Peyer's patch (tissue), 4 donors: ENCODE measurements around the gene NDUFV3. TPM values are rescaled to one million over a fixed set of nuclear protein-coding genes. Genes with fewer than 3 reads are reported as not detected.

Experiments
- DNase-seq, 3 donors: peaks; one replicate each; pipeline ENCODE4 v3.0.0-alpha.2; 2017 to 2019
- H3K27ac ChIP-seq, 4 donors: fragments of 200-600 bp; sonication (generic); one replicate each; pipeline ENCODE4 v1.5.1; 2016 to 2019
- H3K27me3 ChIP-seq, 2 donors: fragments of 200-600 bp; sonication (generic); one replicate each; pipeline ENCODE4 v1.5.1; 2019
- H3K36me3 ChIP-seq, 3 donors: fragments of 200-600 bp; sonication (generic); one replicate each; pipeline ENCODE4 v1.5.1; 2016 to 2019
- H3K4me1 ChIP-seq, 4 donors: fragments of 200-600 bp; sonication (generic); one replicate each; pipeline ENCODE4 v1.5.1; 2016 to 2019
- H3K4me3 ChIP-seq, 4 donors: fragments of 200-600 bp; sonication (generic); 1 replicate in 3 of 4; 2 replicates in 1 of 4; pipeline ENCODE4 v1.5.1; 2016 to 2019; ENCODE audit warnings: mild to moderate bottlenecking in 1 of 4
- H3K9me3 ChIP-seq, 4 donors: fragments of 200-600 bp; sonication (generic); one replicate each; pipeline ENCODE4 v1.5.1; 2016 to 2019; ENCODE audit warnings: mild to moderate bottlenecking in 1 of 4
- POLR2A ChIP-seq, 2 donors: fragments of 450-650 bp; IDR thresholded peaks; one replicate each; pipeline ENCODE4 v1.5.1; 2017; ENCODE audit warnings: antibody characterized with exemption in 2 of 2, mild to moderate bottlenecking in 2 of 2, moderate library complexity in 2 of 2
- total RNA-seq, 4 donors: library from RNA; depleted of rRNA; stranded (reverse); fragments of >200 nt; gene quantifications; one replicate each; pipeline ENCODE4 v1.1.0, GENCODE V29; 2016
- TF ChIP-seq, protein P1 (sequence below), 6 experiments: fragments of 450-650 bp in 4 of 6; fragments of 200-600 bp in 2 of 6; sonication (generic) in 1 of 6; IDR thresholded peaks; one replicate each; pipeline ENCODE4 v1.5.1; 2017 to 2019; ENCODE audit warnings: antibody characterized with exemption in 6 of 6, mild to moderate bottlenecking in 3 of 6, moderate library complexity in 1 of 6

Gene NDUFV3
- total RNA-seq, 4 donors from 2014 or later, result 32.9 to 73.4 (median 54.9) TPM

DNA sequence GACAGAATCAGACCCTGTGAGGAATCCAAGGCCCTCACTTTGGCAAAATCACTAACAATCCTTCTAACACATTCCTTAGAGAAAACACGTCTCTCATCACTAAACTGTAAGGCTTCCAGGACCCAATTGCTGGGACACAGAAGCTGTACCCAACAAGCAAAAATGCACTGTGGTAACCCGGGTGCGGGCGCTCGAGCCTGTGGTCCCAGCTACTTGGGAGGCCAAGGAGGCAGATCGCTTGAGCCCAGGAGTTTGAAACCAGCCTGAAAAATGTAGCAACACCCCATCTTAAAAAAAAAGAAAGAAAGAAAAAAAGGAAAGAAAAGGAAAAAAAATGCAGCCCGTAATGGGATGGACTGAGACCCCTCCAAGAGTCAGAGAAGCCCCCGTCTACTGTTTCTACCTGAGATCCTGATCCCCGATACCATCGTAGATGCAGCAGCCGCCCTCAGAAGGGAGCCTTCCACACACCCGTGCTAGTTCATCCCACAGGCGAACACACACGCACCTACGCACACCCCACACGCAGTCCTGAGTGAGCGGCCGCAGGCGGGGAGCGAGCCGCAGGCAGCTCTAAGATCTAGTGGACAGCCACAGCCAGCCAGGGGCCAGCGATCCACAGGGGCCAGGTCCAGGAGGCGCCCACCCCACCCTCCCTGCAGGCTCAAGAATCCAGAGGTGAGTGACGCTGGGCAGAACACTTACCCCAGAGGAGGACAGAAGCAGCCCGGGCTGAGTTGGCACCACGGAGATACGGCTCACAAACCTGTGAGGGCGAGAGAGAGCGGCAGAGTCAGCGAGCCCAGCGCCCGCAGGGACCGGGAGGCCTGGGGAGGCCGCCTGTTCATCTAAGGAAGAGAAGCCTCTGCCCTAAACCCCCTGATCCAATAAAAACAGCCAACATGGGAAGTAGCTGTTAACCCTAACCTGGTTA, 33.9 kb upstream of the NDUFV3 start:
- Histone ChIP-seq H3K27ac (no peak overlapping the region), H3K4me3 (no peak overlapping the region), H3K9me3 (no peaks in the 10 kb centered on the region), H3K4me1 (no peaks in the 10 kb centered on the region), H3K36me3 (peaks cover 0 to 83% (median 0%) of the 10 kb centered on the region in 3 donors), H3K27me3 (no peaks in the 10 kb centered on the region)
- no peak for DNase-seq
- TF ChIP-seq, protein P1, sequence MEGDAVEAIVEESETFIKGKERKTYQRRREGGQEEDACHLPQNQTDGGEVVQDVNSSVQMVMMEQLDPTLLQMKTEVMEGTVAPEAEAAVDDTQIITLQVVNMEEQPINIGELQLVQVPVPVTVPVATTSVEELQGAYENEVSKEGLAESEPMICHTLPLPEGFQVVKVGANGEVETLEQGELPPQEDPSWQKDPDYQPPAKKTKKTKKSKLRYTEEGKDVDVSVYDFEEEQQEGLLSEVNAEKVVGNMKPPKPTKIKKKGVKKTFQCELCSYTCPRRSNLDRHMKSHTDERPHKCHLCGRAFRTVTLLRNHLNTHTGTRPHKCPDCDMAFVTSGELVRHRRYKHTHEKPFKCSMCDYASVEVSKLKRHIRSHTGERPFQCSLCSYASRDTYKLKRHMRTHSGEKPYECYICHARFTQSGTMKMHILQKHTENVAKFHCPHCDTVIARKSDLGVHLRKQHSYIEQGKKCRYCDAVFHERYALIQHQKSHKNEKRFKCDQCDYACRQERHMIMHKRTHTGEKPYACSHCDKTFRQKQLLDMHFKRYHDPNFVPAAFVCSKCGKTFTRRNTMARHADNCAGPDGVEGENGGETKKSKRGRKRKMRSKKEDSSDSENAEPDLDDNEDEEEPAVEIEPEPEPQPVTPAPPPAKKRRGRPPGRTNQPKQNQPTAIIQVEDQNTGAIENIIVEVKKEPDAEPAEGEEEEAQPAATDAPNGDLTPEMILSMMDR (IDR thresholded peaks at IDR 0.05), result no peak
- no peak for TF ChIP-seq POLR2A (IDR thresholded peaks at IDR 0.05)

GRCh38 chr21:42859891-42860230, 33.2 kb upstream of the NDUFV3 start:
- no peaks in the 10 kb centered on the region for H3K4me1 ChIP-seq
- DNase-seq, result no peak
- no peak overlapping the region for H3K27ac ChIP-seq
- no peaks in the 10 kb centered on the region for H3K27me3 ChIP-seq
- no peak overlapping the region for H3K4me3 ChIP-seq
- TF ChIP-seq, protein P1 (IDR thresholded peaks at IDR 0.05), result no peak
- TF ChIP-seq POLR2A (IDR thresholded peaks at IDR 0.05), result no peak
- H3K36me3 ChIP-seq, result peaks cover 0 to 76% (median 0%) of the 10 kb centered on the region in 3 donors
- no peaks in the 10 kb centered on the region for H3K9me3 ChIP-seq

- Histone ChIP-seq H3K36me3 (peaks cover 0 to 71% (median 0%) of the 10 kb centered on the region in 3 donors), H3K27me3 (no peaks in the 10 kb centered on the region), H3K27ac (no peak overlapping the region), H3K4me3 (no peak overlapping the region), H3K9me3 (no peaks in the 10 kb centered on the region), H3K4me1 (no peaks in the 10 kb centered on the region)
- TF ChIP-seq, protein P1 (IDR thresholded peaks at IDR 0.05), result no peak
- no peak for TF ChIP-seq POLR2A (IDR thresholded peaks at IDR 0.05)
- no peak for DNase-seq
Measured at GRCh38 chr21:42860345-42860744, 32.8 kb upstream of the NDUFV3 start.

GRCh38 chr21:42861311-42861847, 31.7 kb upstream of the NDUFV3 start:
- Histone ChIP-seq H3K4me3 (no peak overlapping the region), H3K4me1 (no peaks in the 10 kb centered on the region), H3K27ac (no peak overlapping the region), H3K9me3 (no peaks in the 10 kb centered on the region), H3K27me3 (no peaks in the 10 kb centered on the region), H3K36me3 (peaks cover 0 to 61% (median 0%) of the 10 kb centered on the region in 3 donors)
- no peak for DNase-seq
- no peak for TF ChIP-seq POLR2A (IDR thresholded peaks at IDR 0.05)
- TF ChIP-seq, protein P1 (IDR thresholded peaks at IDR 0.05), result no peak

DNA sequence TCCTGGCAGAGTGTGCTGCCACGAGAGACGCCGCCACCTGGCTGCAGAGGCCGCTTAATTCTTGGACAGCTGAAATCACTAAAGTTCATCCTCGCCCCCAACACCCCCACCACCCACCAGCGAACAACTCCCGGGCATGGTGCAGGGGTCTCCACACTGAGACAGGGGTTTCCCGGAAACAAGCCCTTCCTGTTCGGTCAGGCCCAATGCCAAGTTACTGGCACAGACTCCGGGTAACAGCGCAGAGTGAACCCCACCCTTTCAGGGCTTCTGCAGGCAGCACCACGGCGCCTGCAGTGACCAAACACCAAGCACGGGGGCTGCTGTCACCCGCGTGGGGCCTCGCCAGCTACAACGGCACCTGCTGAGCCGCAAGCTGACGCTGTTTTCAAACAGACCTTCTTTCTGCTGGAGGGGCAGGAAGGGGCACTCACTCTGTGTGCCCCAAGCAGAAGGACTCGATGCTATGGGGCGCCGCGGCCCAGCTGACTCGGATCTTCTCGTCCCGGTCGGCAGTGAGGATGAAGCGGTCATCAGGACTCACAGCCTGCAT, 31.2 kb upstream of the NDUFV3 start:
- H3K36me3 ChIP-seq, result peaks cover 0 to 57% (median 0%) of the 10 kb centered on the region in 3 donors
- TF ChIP-seq, protein P1 (IDR thresholded peaks at IDR 0.05), result no peak
- TF ChIP-seq POLR2A (IDR thresholded peaks at IDR 0.05), result no peak

More for the DNA sequence above, 31.2 kb upstream of the NDUFV3 start:
- H3K4me1 ChIP-seq, result no peaks in the 10 kb centered on the region
- no peak overlapping the region for H3K27ac ChIP-seq
- H3K27me3 ChIP-seq, result no peaks in the 10 kb centered on the region
- DNase-seq, result no peak
- H3K4me3 ChIP-seq, result no peak overlapping the region
- H3K9me3 ChIP-seq, result no peaks in the 10 kb centered on the region
